Measurements from ENCODE around the gene NAIP. TPM values are rescaled to one million over a fixed set of nuclear protein-coding genes. Genes with fewer than 3 reads are reported as not detected.
"Not testable (repeated sequence)": the region's sequence is repeated elsewhere in the genome, so short reads cannot be mapped to it uniquely, and the experiment has no call there.

Gene NAIP
- polyA plus RNA-seq, 1 donor from 2014 or later = 28.1 TPM

DNA sequence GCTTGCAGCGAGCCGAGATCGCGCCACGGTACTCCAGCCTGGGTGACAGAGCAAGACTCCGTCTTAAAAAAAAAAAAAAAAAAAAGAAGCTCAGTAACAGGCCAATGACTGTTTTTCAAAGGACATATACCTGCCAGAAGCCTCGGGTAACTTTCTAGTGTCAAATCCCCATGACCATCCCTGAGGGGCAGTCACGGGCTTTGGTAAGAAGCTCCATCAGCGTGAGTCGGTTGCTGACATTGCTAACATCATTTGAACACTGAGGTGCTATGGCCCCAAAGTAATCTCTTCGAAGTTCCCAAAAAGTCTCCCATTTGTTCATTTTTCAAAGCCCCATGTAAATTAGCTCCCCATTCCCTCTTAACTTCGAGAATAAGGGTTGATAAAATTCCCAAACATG is 11.6 kb downstream of the NAIP start:
- H3F3A ChIP-seq (ENCODE audit: insufficient read depth, low read length, poor library complexity, severe bottlenecking) = no peaks in the 10 kb centered on the region
- H3K9ac ChIP-seq (ENCODE audit: low read length) = no peak overlapping the region
- H3K4me2 ChIP-seq (ENCODE audit: low read length) = no peak overlapping the region
- no peaks in the 10 kb centered on the region for H3K9me2 ChIP-seq (ENCODE audit: insufficient read depth, low read length)
- no peak overlapping the region for H3K4me3 ChIP-seq (ENCODE audit: low read length)
- H4K20me1 ChIP-seq (ENCODE audit: insufficient read depth) = no peaks in the 10 kb centered on the region
- H3K27me3 ChIP-seq (ENCODE audit: insufficient read depth, low read depth, low read length) = no peaks in the 10 kb centered on the region
- no peaks in the 10 kb centered on the region for H3K9me3 ChIP-seq (ENCODE audit: low read length)
- H2AFZ ChIP-seq (ENCODE audit: low read depth, low read length) = no peak overlapping the region
- no peaks in the 10 kb centered on the region for H3K36me3 ChIP-seq (ENCODE audit: insufficient read depth, low read length)
- H3K27ac ChIP-seq (ENCODE audit: low read length) = no peak overlapping the region
- no peak for TF ChIP-seq CTCF (IDR thresholded peaks at IDR 0.05; ENCODE audit: poor library complexity, severe bottlenecking)
- no peaks in the 10 kb centered on the region for H3K79me2 ChIP-seq (replicated peaks; ENCODE audit: insufficient read depth, low read length)

DNA sequence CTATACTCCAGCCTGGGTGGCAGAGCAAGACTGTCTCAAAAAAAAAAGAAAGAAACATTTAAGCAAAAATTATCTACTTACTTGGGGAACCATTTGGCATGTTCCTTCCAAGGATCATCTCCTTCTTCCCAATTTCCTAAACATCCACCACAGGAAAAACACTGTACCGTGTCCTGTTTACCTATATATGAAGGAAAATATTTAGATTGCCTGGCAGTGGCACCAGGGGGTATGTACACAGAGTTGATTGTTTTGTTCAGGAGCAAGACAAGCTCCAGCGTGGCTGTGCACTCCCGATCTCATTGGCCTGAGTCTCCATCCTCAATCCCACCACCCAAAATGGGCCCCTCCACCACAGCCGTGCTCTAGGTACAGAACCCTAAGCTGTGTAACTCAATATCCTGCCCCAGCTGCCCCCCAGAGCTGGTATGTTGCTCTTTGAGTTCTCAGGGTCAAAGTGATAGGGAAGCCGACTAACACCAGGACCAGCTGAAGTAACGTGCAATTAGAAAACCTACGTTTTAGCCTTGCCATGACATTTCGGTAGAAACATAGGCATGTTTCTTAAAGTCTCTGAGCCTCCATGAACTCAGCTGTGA is 13.8 kb downstream of the NAIP start:
- Histone ChIP-seq H3K9ac (ENCODE audit: low read length) (no peak overlapping the region), H3K27ac (ENCODE audit: low read length) (no peak overlapping the region), H3F3A (ENCODE audit: insufficient read depth, low read length, poor library complexity, severe bottlenecking) (no peaks in the 10 kb centered on the region), H3K4me3 (ENCODE audit: low read length) (no peak overlapping the region), H2AFZ (ENCODE audit: low read depth, low read length) (no peak overlapping the region), H3K36me3 (ENCODE audit: insufficient read depth, low read length) (no peaks in the 10 kb centered on the region), H3K79me2 (replicated peaks; ENCODE audit: insufficient read depth, low read length) (no peaks in the 10 kb centered on the region), H3K9me2 (ENCODE audit: insufficient read depth, low read length) (no peaks in the 10 kb centered on the region), H3K4me2 (ENCODE audit: low read length) (no peak overlapping the region), H3K9me3 (ENCODE audit: low read length) (no peaks in the 10 kb centered on the region), H4K20me1 (ENCODE audit: insufficient read depth) (no peaks in the 10 kb centered on the region), H3K27me3 (ENCODE audit: insufficient read depth, low read depth, low read length) (no peaks in the 10 kb centered on the region)
- TF ChIP-seq EZH2 (IDR thresholded peaks at IDR 0.05; ENCODE audit: borderline replicate concordance, insufficient read depth, low read length, poor library complexity, severe bottlenecking) (no peak), MXI1 (conservative IDR thresholded peaks at IDR 0.05; ENCODE audit: poor library complexity, severe bottlenecking) (no peak), REST (IDR thresholded peaks at IDR 0.05; ENCODE audit: borderline replicate concordance) (no peak), POLR2AphosphoS5 (IDR thresholded peaks at IDR 0.05) (no peak), EP300 (conservative IDR thresholded peaks at IDR 0.05; ENCODE audit: poor library complexity, severe bottlenecking) (no peak), RAD21 (conservative IDR thresholded peaks at IDR 0.05) (no peak), SMC3 (conservative IDR thresholded peaks at IDR 0.05; ENCODE audit: poor library complexity) (no peak)

DNA sequence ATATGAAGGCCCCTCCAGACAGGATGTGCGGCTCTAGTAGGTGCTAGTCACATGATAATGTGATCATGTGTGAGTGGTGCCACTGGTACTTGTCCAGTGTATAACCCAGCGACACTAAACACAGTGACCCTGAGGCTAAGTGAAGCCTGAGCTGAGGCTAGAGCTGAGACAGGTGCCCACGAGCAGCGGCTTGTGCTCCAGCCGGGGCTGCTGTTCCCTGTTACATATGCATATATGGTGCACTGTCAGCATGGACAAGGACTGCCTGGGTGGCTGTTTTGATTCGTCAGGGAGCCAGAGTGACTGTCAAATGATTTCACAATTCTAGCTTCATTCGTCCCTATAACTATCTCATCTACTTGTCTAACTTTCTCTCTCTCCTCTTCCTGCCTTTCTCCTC is 18.2 kb downstream of the NAIP start:
- H2AFZ ChIP-seq (ENCODE audit: low read depth, low read length) = not testable (repeated sequence)

DNA sequence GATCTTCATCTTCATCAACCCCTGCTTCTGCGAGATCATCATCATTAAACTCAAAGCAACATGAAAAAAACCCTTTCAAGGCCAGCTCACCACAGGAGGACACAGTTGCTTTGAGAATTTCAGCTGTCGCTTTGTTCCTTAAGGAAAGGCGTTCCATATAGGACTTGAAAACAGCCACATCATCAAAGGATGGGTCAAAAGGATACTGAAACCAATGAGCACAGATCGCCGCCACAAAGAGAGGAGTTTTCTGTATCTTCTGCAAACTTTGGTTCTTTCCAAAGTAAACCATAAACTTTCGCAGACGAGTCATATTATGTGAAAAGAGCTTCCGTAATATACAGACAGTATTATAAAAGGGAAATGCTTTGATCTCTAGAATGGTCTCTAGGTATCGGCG is 40.3 kb downstream of the NAIP start:
- not testable (repeated sequence) for H2AFZ ChIP-seq (ENCODE audit: low read depth, low read length); H3K27ac ChIP-seq (ENCODE audit: low read length); H3K4me2 ChIP-seq (ENCODE audit: low read length); H3K4me3 ChIP-seq (ENCODE audit: low read length); H3K27me3 ChIP-seq (ENCODE audit: insufficient read depth, low read depth, low read length); H3K36me3 ChIP-seq (ENCODE audit: insufficient read depth, low read length); H3K79me2 ChIP-seq (replicated peaks; ENCODE audit: insufficient read depth, low read length); H4K20me1 ChIP-seq (ENCODE audit: insufficient read depth); H3F3A ChIP-seq (ENCODE audit: insufficient read depth, low read length, poor library complexity, severe bottlenecking); H3K9ac ChIP-seq (ENCODE audit: low read length); H3K9me2 ChIP-seq (ENCODE audit: insufficient read depth, low read length); H3K9me3 ChIP-seq (ENCODE audit: low read length)

More for the DNA sequence above, 18.2 kb downstream of the NAIP start:
- not testable (repeated sequence) for H3F3A ChIP-seq (ENCODE audit: insufficient read depth, low read length, poor library complexity, severe bottlenecking); H3K27ac ChIP-seq (ENCODE audit: low read length); H3K9me2 ChIP-seq (ENCODE audit: insufficient read depth, low read length); H3K9me3 ChIP-seq (ENCODE audit: low read length); H3K4me3 ChIP-seq (ENCODE audit: low read length); H3K36me3 ChIP-seq (ENCODE audit: insufficient read depth, low read length); H3K79me2 ChIP-seq (replicated peaks; ENCODE audit: insufficient read depth, low read length); H3K4me2 ChIP-seq (ENCODE audit: low read length); H4K20me1 ChIP-seq (ENCODE audit: insufficient read depth); H3K9ac ChIP-seq (ENCODE audit: low read length); H3K27me3 ChIP-seq (ENCODE audit: insufficient read depth, low read depth, low read length)

DNA sequence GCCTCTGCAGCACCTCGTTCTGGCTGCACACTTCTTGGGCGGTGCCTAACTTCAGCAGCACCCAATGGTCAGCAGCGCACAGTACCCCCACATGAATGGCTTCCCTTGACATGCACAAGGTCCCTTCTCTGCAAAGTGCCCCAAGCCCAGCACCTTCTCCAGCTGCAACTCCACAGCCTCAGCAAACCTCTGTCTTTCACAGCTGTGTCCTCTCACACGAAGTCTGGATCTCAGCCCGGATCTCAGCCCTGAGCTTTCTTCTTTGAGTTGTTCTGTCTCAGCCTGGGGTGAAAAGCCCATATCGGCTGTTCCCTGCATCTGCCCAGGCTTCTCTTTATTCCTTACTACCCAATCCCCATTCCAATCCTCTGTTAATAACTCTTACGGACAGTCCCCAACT is 57.9 kb downstream of the NAIP start:
- H3K4me2 ChIP-seq (ENCODE audit: low read length); H3F3A ChIP-seq (ENCODE audit: insufficient read depth, low read length, poor library complexity, severe bottlenecking); H3K4me3 ChIP-seq (ENCODE audit: low read length); H3K9me2 ChIP-seq (ENCODE audit: insufficient read depth, low read length); H3K27ac ChIP-seq (ENCODE audit: low read length); H3K27me3 ChIP-seq (ENCODE audit: insufficient read depth, low read depth, low read length); H4K20me1 ChIP-seq (ENCODE audit: insufficient read depth); H2AFZ ChIP-seq (ENCODE audit: low read depth, low read length); H3K79me2 ChIP-seq (replicated peaks; ENCODE audit: insufficient read depth, low read length); H3K36me3 ChIP-seq (ENCODE audit: insufficient read depth, low read length); H3K9me3 ChIP-seq (ENCODE audit: low read length); H3K9ac ChIP-seq (ENCODE audit: low read length): not testable (repeated sequence)

Measured in neural cell (in vitro differentiated cells).